ENCODE data around the gene IER3IP1.
"Not testable (repeated sequence)": the region's sequence is repeated elsewhere in the genome, so short reads cannot be mapped to it uniquely, and the experiment has no call there.

The IER3IP1 gene, protein sequence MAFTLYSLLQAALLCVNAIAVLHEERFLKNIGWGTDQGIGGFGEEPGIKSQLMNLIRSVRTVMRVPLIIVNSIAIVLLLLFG

DNA sequence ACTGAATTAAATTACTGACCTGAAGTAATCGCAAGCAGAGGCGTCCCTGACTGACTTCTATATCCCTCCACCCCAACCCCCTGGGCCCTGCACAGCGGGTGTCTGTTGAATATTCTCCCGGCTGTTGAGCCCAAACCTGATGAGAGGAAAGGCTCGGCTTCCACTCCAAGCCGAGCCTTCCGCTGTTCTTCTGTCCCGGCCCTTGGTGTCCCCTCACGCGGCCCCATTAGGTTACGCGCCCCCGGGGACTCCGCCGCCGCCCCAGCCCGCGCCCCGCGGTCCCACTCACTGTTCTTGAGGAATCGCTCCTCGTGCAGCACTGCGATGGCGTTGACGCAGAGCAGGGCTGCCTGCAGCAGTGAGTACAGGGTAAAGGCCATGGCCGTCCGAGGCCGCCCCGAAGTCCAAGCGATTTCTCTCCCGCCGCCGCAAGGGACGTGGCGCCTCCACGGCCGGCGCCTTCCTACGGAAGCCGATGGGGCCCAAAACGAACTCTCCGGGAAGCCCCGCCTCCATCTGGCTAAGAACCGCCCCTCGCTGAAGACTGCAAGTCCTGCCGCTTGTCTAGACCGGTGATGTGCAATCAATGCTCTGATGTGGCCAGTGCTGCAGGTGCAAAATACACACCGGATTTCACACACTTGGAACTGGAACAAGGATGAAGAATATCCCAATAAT, at the start of gene IER3IP1:
IER3IP1 (minus strand) TSS at position 467 of the 678 bp plus-strand sequence; CDS start at position 380, 87 bp downstream.
- peak; percentile 90 for DNase-seq (ENCODE audit: low spot score)

DNA sequence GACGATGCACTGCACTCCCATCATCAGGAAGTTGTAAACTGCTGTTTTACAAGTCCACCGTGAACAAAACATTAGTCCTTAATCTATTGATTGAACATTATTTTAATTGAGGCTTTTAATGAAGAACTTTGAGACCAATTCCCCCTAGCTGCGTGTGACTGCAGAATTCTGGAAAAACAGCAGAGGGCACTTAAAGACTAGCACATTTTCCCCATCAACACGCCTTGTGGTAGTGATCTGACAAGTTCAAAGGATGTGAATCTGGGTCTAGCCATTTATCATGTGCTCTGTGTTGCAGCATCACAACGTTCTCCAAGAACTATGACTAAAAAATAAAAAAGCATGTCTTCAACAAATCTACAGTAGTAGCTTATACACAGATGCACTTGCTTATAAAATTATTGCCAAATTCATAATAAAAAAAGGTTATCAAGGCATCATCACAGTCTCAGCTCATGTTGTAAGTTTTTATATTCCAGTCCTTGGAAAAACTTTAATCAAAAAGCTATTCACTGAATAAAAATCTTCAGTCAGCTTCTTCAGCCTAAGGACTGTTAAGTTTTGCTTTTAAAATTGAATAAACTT, 39.5 kb upstream of the IER3IP1 start:
- peak; percentile 56 for DNase-seq (ENCODE audit: low spot score)

DNA sequence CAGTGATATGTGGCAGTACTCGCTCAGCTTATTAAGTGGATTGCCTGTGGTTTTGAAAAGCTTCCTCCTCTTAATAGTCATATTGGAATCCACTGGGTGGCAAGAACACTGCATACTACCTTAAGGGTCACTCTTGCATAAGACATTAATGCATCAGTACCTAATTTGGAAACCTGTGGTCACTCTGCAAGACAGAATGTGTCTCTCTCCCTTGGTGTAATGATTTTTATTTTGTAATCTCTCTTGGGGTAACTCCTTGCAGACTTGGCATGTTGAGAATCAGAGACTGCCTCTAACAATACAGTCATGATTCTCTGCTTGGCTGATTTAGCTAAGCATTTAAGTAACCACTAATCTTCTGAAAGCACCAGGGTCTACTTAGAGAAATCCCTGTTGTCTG, 33.0 kb upstream of the IER3IP1 start:
- DNase-seq (ENCODE audit: low spot score) = no peak

DNA sequence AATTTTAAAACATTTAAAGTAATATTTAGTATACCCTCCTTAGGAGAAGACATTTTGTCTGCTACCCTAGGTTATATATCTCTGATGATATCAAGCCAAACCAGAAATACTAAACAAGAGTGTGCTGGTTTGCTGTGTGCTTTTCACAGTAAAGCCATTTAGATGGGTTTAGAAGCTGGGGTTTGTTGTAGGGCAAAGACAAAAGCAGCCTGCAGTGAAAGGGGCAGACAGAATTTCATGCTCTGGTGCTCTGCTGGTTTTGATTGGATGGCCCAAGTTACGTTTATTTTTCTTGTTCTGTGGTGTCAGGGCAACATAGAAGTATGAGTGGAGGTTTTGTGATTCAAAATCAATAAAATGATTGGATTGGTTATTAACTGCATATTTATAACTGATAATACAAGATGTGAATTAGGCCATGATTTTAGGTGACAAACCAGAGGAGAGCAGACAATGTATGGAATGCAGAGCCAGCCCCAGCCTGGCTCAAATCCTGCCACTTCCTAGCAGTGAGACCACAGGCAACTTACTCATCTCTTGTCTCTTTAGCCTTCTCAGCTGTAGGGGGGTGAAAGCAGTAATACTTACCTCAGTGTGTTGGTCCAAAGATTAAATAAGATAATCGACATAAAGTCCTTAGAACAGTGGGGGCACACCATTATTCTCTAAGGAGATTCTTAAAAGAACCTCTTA, 30.9 kb upstream of the IER3IP1 start:
- no peak for DNase-seq (ENCODE audit: low spot score)

DNA sequence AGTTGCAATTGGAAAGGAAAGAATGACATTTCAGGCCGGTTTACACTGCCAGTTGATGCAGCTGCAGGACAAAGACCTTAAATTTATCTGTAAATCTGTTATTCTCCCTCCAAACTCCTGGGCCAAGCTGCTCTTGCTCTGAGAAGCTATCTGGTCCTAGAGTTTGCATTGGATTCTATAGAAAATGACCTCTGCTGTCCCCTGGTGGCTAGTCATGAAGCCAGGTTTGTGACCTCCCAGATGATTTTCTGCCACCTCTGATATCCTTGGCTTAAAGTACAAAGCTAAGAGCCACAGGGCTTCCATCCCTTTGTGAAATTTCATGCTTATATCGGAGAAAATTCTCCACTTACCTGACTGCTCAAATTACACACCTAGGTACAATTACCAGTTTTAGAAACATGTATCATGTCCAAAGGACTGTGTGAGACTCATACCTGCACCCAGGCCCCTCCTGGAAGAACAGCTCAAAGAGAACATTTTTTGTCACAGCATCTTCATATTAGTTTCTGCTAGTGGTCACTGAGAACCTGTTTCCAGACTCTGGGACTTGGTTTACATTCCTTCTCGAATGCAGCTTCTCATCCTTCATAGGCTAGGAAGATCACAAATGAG, 28.9 kb upstream of the IER3IP1 start:
- DNase-seq (ENCODE audit: low spot score) = peak; percentile 77

DNA sequence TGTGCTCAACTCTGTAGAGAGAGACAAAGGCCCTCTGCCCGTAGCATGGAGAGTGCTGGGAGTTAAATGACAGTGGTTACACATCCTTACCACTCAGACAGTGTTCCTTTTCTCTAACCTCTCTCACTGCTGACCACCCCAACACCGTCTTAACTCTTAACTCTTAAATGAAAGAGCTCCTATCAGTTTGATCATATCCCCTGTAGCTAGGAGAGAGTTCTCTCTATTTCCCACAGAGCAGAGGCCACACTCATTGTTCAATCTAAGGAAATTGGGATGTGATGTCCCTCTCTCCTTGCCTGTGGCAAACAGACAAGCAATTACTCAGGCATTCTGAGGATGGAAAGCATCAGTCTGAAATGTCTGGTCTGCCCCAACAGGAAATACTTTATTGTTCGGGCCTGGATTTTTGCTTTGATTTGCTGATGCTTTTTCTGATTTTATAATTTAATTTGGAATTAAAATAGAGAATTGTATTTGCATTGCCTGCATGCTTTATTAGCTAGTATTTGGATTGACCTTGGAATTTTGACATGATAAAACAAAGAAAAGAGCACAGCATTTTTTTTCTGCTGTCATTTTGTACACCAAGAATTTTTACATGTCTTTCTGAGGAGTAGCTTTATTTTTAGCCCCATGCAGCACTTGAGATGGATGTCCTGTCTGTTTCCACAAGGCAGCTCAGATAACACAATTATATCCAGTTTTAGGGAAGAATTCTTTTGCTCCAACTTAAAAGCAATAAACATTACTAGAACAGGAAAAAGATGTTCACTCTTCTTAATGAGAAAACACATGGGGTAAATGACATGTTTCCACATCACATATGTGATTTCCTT, 27.7 kb upstream of the IER3IP1 start:
- DNase-seq (ENCODE audit: low spot score) = no peak

DNA sequence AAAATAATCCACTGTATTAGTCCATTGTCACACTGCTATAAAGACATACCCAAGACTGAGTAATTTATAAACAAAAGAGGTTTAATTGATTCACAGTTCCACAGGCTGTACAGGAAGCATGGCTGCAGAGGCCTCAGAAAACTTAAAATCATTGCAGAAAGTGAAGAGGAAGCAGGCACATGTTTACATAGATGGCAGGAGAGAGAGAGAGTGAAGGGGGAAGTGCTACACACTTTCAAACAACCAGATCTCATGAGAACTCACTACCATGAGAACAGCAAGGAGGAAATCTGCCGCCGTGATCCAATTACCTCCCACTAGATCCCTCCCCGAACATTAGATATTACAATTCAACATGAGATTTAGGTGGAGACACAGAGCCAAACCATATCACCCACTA, 19.8 kb upstream of the IER3IP1 start:
- not testable (repeated sequence) for DNase-seq (ENCODE audit: low spot score)

DNA sequence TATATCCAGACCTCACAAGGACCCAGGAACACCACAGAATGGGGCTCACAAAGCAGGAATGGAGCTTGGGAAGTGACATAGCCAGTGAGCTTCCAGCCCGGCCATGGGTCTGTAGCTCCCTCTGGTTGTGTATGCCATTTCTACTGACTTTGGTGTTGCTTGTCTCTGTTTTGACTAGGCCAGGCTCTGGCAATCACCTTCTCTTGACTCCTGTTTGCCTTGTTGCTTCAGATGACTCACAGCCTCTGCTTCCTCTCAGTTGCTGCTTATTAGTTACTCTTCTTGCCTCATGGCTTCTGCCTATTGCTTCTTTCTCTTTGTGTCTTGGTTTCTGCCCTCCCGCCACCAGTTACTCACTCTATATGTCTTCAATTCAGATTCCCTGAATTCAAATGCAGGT, 15.8 kb upstream of the IER3IP1 start:
- DNase-seq (ENCODE audit: low spot score) = no peak

DNA sequence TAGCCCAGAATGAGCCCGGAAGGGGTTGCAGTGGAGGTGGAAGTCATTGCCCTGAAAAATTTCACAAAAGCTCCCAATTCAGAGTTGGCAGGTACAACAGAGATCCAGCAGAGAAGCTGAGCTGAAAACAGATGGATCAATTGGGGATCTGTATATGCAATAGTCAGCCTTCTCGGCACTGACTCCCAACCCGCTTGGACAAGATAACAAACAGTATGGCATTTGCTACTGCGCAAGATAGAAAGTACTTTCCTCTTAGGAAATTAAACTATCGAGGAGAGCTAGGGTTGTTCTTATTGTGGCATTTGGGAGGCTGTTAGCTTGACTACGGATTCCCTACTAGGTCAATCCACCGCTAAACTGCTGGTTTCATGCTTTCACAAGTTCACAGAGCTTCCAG, 11.6 kb upstream of the IER3IP1 start:
- DNase-seq (ENCODE audit: low spot score) = peak; percentile 61

DNA sequence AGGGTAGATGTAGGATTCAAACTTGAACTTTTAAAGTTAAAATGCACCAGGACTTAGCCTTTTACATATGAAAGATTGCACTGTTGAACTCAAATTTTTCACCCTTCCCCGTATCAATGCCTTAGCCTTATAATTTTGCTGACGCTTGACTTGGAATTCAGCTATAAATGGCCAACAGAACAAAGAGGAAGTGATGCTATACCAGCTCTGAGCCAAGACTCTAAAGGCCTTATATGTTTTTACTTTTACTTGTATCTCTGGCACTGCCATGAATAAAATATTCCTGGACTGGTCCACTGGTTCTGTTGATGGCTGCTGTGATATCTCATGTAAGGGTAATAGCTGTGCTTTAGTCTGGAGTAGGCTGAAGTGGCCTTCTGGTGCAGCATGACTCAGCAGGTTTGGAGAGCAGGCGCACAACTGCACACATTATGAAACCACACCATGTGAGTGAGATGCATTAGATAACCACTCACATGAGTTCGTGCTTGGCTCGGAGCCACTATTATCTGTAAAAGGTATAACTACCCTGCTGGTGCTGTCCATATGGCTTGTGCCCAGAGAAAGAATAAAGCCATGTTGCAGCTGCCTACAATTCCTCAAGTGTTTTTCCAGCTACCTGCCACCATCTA, 8.4 kb upstream of the IER3IP1 start:
- DNase-seq (ENCODE audit: low spot score) = no peak

DNA sequence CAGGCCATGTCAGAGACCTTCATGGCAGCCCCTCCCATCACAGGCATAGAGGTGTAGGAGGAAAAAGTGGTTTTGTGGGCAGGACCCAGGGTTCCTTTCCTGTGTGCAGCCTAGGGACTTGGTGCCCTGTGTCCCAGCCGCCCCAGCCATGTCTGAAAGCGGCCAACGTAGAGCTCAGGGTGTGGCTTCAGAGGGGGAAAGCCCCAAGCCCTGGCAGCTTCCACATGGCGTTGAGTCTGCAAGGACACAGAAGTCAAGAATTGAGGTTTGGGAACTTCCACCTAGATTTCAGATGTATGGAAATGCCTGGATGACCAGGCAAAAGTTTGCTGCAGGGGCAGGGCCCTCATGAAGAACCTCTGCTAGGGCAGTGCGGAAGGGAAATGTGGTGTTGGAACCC, 6.0 kb upstream of the IER3IP1 start:
- DNase-seq (ENCODE audit: low spot score) = not testable (repeated sequence)

DNA sequence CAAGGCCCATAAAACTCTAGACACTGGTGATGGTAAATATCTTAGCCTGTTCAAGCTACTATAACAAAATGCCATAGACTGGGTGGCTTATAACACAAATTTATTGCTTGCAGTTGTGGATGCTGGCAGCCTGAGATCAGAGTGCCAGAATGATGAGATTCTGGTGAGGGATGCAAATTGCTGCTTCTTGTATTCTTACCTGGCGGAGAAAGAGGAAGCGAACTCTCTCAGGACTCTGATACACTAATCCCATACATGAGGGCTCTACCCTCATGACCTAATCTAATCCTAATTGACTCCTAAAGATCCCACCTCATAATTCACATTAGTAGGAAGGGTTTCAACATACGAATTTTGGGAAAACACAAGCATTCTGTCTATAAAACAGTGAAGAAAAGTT, 4.6 kb upstream of the IER3IP1 start:
- DNase-seq (ENCODE audit: low spot score) = no peak

DNA sequence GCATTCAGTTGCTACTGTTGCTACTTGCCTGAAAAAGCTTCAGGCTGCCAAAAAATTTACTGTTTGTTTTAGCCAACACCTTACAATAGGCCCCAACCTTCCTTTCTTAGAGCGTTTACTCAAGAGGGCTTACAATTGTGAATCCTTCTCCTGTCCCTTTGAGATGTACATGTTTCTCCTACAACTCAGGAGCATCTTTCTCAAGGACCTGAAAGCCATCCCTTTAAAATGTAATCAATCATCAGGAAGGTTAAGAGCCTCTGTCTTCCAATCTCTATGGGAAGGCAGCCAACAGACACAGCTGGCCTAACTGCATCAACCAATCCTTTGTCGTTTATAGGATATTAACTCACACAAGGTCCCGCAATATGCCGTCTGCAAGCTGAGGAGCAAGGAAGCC, 3.4 kb upstream of the IER3IP1 start:
- DNase-seq (ENCODE audit: low spot score) = no peak

DNA sequence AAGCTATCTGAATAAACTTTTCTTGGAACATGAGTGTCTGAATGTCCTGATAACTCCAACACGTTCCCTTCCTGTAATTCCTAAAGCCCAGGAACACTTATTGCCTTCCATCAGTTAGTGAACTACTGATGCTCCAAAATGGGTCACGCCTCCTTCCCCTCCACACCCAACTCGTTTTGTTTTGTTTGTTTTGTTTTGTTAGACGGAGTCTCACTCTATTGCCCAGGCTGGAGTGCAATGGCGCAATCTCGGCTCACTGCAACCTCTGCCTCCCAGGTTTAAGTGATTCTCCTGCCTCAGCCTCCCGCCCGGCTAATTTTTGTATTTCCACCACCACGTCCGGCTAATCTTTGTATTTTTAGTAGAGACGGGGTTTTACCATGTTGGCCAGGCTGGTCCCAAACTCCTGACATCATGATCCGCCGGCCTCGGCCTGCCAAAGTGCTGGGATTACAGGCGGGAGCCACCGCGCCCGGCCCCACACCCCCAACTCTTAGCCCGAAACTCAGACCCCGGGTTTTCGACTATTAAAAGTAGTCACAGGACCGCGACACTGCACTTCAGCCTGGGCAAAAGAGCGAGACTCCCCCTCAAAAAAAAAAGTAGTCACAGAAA, 774 bp downstream of the IER3IP1 start:
- DNase-seq (ENCODE audit: low spot score) = no peak

DNA sequence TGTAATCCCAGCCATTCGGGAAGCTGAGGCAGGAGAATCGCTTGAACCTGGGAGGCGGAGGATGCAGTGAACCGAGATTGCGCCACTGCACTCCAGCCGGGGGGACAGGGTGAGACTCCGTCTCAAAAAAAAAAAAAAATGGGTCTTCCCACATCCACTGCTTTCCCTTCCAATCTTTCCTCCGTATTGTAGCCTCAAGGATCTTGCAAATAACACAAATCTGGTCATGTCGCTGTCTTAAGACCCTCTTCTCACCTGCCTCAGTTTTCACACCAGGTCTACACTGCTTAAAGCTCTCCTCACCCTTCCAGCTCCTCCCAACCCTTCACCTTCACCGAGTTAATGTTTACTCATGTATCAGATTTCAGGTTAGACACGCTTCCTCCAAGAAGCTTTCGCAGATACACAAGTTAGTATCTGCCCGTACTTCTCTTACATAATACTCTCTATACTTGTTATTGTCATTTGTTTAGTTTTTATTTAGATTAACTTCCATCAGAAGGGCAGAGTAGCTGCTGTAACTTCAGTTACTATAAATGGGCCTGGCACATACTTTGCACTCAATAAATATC, 1.5 kb downstream of the IER3IP1 start:
- DNase-seq (ENCODE audit: low spot score) = no peak

DNA sequence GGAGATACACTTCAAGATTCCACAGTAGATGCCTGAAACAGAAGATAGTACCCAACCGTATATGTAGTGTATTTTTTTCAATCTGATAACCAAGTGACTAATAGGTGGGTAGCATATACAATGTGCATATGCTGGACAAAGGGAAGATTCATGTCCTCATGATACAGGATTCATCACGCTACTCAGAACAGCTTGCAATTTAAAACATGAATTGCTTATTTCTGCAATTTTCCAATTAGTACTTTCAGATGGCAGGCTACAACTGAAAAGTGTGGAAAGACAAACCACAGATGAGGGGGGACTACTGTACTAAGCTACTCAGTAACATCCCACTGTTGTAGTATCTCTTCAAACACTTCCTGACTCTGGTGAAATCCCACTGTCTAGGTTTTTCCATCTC, 3.7 kb downstream of the IER3IP1 start:
- DNase-seq (ENCODE audit: low spot score) = no peak

DNA sequence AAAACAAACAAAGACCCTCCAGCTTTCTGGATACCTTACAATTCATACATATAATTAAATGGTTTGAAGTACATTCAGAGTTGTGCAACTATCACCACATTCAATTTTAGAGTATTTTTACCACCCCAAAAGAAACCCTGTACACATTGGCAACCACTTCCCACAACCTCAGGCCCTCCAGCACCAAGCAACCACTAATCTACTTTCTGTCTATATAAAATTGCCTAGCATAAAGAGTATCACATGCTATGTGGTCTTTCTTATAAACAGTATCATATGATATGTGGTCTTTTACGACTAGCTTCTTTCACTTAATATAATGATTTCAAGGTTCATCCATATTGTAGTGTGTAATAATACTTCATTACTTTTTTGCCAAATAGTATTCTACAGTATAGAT, 7.3 kb downstream of the IER3IP1 start:
- DNase-seq (ENCODE audit: low spot score) = no peak

DNA sequence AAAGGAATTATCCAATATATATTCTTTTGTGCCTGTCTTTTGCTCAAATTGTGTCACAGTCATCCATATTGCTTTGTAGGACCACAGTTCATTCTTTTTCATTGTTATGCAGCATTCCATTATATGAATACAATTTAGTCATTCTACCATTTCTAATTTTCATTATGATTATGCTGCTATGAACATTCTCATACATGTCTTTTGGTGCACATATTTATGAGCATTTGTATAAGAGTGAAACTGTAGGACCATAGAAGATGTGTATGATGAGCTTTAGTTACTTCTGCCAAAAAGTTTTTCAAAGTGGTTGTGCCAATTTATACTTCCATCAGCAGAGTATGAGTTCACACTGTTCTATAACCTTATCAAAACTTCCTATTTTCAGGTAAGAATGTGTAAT, 7.7 kb downstream of the IER3IP1 start:
- no peak for DNase-seq (ENCODE audit: low spot score)

DNA sequence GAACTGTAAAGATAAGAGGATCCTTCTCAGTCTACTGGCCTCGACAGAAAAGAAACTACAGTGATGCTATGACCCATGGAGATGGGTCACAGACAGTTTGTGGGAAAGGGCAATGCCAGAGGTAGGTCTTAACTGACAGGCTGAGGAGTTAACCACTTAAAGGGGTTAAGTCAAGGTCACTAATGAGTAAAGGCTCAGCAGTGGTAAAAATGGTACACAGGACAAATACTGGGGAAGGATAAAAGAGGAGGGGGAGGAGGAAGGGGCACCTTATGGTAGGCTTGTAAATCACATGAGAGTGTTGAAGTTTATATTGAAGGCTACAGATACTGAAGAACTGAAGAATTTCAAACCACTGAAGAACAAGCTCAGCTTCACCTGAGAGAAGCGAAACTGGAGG, 9.9 kb downstream of the IER3IP1 start:
- DNase-seq (ENCODE audit: low spot score) = no peak

DNA sequence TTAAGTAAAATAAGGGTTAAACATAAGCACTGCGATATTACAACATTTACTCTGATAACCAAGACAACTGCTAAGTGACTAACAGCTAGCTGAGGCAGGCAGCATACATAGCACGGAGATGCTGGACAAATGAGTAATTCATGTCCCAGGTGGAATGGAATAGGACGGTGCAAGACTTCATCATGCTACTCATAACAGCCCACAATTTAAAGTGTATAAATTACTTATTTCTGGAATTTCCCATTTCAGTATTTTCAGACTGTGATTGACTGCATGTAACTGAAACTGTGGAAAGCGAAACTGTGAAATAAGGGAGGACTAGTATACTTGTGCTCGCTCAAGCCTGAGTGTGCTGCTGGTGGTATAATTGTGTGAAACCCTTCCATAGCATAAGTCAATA, 12.9 kb downstream of the IER3IP1 start:
- DNase-seq (ENCODE audit: low spot score) = no peak

DNA sequence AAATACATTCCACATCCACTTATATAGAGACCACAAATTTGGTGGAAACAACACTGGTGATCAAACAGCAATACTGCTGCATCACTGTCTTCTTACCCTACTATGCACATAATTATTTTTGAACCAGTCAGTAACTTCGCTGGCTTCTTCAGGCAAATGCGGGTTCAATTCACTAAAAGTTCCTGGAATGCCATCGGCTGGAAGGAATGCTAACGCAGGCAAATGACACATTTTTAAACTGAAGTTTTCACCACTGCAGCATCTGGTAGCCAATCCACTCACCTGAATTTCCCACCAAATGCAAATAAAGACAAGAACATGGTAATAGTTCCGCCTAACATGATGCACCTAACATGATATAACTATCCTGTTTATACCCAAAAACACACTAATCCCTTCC, 15.9 kb downstream of the IER3IP1 start:
- no peak for DNase-seq (ENCODE audit: low spot score)
